ENCODE results near the gene GLIS1.
"Not testable (repeated sequence)": the region's sequence is repeated elsewhere in the genome, so short reads cannot be mapped to it uniquely, and the experiment has no call there.

Gene GLIS1

GRCh38 chr1:53555620-53556326, 183.2 kb downstream of the GLIS1 start:
- not testable (repeated sequence) for H3K36me3 ChIP-seq (ENCODE audit: insufficient read depth, low read length); H3K9ac ChIP-seq (ENCODE audit: low read depth, low read length); H3K4me3 ChIP-seq (ENCODE audit: low read length); H3K27me3 ChIP-seq (ENCODE audit: insufficient read depth, low read length); H3K4me1 ChIP-seq (ENCODE audit: insufficient read depth, low read length); H3K9me3 ChIP-seq (ENCODE audit: insufficient read depth, low read depth, low read length); H3K27ac ChIP-seq (ENCODE audit: low read depth, low read length)
- WGBS, result 93% methylated on average over 2 of the region's 2 CpGs

- H3K36me3 ChIP-seq (ENCODE audit: insufficient read depth, low read length), result no peaks in the 10 kb centered on the region
- no peaks in the 10 kb centered on the region for H3K27me3 ChIP-seq (ENCODE audit: insufficient read depth, low read length)
- H3K4me1 ChIP-seq (ENCODE audit: insufficient read depth, low read length), result peaks cover 9% of the 10 kb centered on the region; the same call in 1 of the 2 replicates
- no peak overlapping the region for H3K4me3 ChIP-seq (ENCODE audit: low read length)
- H3K27ac ChIP-seq (ENCODE audit: low read depth, low read length), result no peak overlapping the region
- no peak overlapping the region for H3K9ac ChIP-seq (ENCODE audit: low read depth, low read length)
- no peaks in the 10 kb centered on the region for H3K9me3 ChIP-seq (ENCODE audit: insufficient read depth, low read depth, low read length)
- 94% methylated on average over 11 of the region's 11 CpGs for WGBS
Measured at GRCh38 chr1:53554592-53555305, 184.2 kb downstream of the GLIS1 start.

GRCh38 chr1:53553734-53554509, 185.0 kb downstream of the GLIS1 start:
- no peaks in the 10 kb centered on the region for H3K36me3 ChIP-seq (ENCODE audit: insufficient read depth, low read length)
- H3K9me3 ChIP-seq (ENCODE audit: insufficient read depth, low read depth, low read length), result no peaks in the 10 kb centered on the region
- WGBS, result 90% methylated on average over 8 of the region's 8 CpGs
- H3K9ac ChIP-seq (ENCODE audit: low read depth, low read length), result no peak overlapping the region
- peaks cover 9% of the 10 kb centered on the region; the same call in 1 of the 2 replicates for H3K4me1 ChIP-seq (ENCODE audit: insufficient read depth, low read length)
- H3K4me3 ChIP-seq (ENCODE audit: low read length), result no peak overlapping the region
- H3K27me3 ChIP-seq (ENCODE audit: insufficient read depth, low read length), result no peaks in the 10 kb centered on the region
- no peak overlapping the region for H3K27ac ChIP-seq (ENCODE audit: low read depth, low read length)

- WGBS, result 88% methylated on average over 10 of the region's 10 CpGs
- no peak overlapping the region; the same call in 1 of the 2 replicates for H3K27ac ChIP-seq (ENCODE audit: low read depth, low read length)
- no peaks in the 10 kb centered on the region for H3K9me3 ChIP-seq (ENCODE audit: insufficient read depth, low read depth, low read length)
- H3K4me3 ChIP-seq (ENCODE audit: low read length), result no peak overlapping the region
- no peaks in the 10 kb centered on the region for H3K36me3 ChIP-seq (ENCODE audit: insufficient read depth, low read length)
- H3K27me3 ChIP-seq (ENCODE audit: insufficient read depth, low read length), result no peaks in the 10 kb centered on the region
- H3K4me1 ChIP-seq (ENCODE audit: insufficient read depth, low read length), result peaks cover 9% of the 10 kb centered on the region; the same call in 1 of the 2 replicates
- no peak overlapping the region for H3K9ac ChIP-seq (ENCODE audit: low read depth, low read length)
Measured at GRCh38 chr1:53552981-53553733, 185.8 kb downstream of the GLIS1 start.

- no peak overlapping the region; the same call in 1 of the 2 replicates for H3K27ac ChIP-seq (ENCODE audit: low read depth, low read length)
- H3K4me1 ChIP-seq (ENCODE audit: insufficient read depth, low read length), result peaks cover 9% of the 10 kb centered on the region; the same call in 1 of the 2 replicates
- H3K9ac ChIP-seq (ENCODE audit: low read depth, low read length), result no peak overlapping the region
- no peaks in the 10 kb centered on the region for H3K36me3 ChIP-seq (ENCODE audit: insufficient read depth, low read length)
- no peaks in the 10 kb centered on the region for H3K9me3 ChIP-seq (ENCODE audit: insufficient read depth, low read depth, low read length)
- no peak overlapping the region for H3K4me3 ChIP-seq (ENCODE audit: low read length)
- no peaks in the 10 kb centered on the region for H3K27me3 ChIP-seq (ENCODE audit: insufficient read depth, low read length)
- WGBS, result 51% methylated on average over 10 of the region's 10 CpGs
Measured at GRCh38 chr1:53552146-53552861, 186.7 kb downstream of the GLIS1 start.

GRCh38 chr1:53551428-53551995, 187.5 kb downstream of the GLIS1 start:
- no peak overlapping the region for H3K9ac ChIP-seq (ENCODE audit: low read depth, low read length)
- no peaks in the 10 kb centered on the region for H3K9me3 ChIP-seq (ENCODE audit: insufficient read depth, low read depth, low read length)
- H3K27ac ChIP-seq (ENCODE audit: low read depth, low read length), result no peak overlapping the region
- WGBS, result 75% methylated on average over 8 of the region's 8 CpGs
- H3K36me3 ChIP-seq (ENCODE audit: insufficient read depth, low read length), result no peaks in the 10 kb centered on the region
- H3K27me3 ChIP-seq (ENCODE audit: insufficient read depth, low read length), result no peaks in the 10 kb centered on the region
- H3K4me1 ChIP-seq (ENCODE audit: insufficient read depth, low read length), result peaks cover 9% of the 10 kb centered on the region; the same call in 1 of the 2 replicates
- no peak overlapping the region for H3K4me3 ChIP-seq (ENCODE audit: low read length)

GRCh38 chr1:53550201-53550741, 188.7 kb downstream of the GLIS1 start:
- no peak overlapping the region for H3K27ac ChIP-seq (ENCODE audit: low read depth, low read length)
- no peak overlapping the region for H3K4me3 ChIP-seq (ENCODE audit: low read length)
- WGBS, result 93% methylated on average over 7 of the region's 7 CpGs

GRCh38 chr1:53549781-53550180, 189.2 kb downstream of the GLIS1 start:
- H3K4me3 ChIP-seq (ENCODE audit: low read length), result no peak overlapping the region
- WGBS, result 94% methylated on average over 2 of the region's 3 CpGs

More at GRCh38 chr1:53550201-53550741, 188.7 kb downstream of the GLIS1 start:
- Histone ChIP-seq H3K4me1 (ENCODE audit: insufficient read depth, low read length) (peaks cover 9% of the 10 kb centered on the region; the same call in 1 of the 2 replicates), H3K36me3 (ENCODE audit: insufficient read depth, low read length) (no peaks in the 10 kb centered on the region), H3K9ac (ENCODE audit: low read depth, low read length) (no peak overlapping the region), H3K9me3 (ENCODE audit: insufficient read depth, low read depth, low read length) (no peaks in the 10 kb centered on the region), H3K27me3 (ENCODE audit: insufficient read depth, low read length) (no peaks in the 10 kb centered on the region)

GRCh38 chr1:53549287-53549686, 189.7 kb downstream of the GLIS1 start:
- Histone ChIP-seq H3K4me3 (ENCODE audit: low read length) (no peak overlapping the region), H3K9me3 (ENCODE audit: insufficient read depth, low read depth, low read length) (no peaks in the 10 kb centered on the region), H3K27me3 (ENCODE audit: insufficient read depth, low read length) (no peaks in the 10 kb centered on the region), H3K9ac (ENCODE audit: low read depth, low read length) (no peak overlapping the region), H3K4me1 (ENCODE audit: insufficient read depth, low read length) (peaks cover 9% of the 10 kb centered on the region; the same call in 1 of the 2 replicates), H3K36me3 (ENCODE audit: insufficient read depth, low read length) (no peaks in the 10 kb centered on the region), H3K27ac (ENCODE audit: low read depth, low read length) (no peak overlapping the region)
- WGBS, result 94% methylated on average over 2 of the region's 2 CpGs

More at GRCh38 chr1:53549781-53550180, 189.2 kb downstream of the GLIS1 start:
- Histone ChIP-seq H3K4me1 (ENCODE audit: insufficient read depth, low read length) (peaks cover 9% of the 10 kb centered on the region; the same call in 1 of the 2 replicates), H3K36me3 (ENCODE audit: insufficient read depth, low read length) (no peaks in the 10 kb centered on the region), H3K9me3 (ENCODE audit: insufficient read depth, low read depth, low read length) (no peaks in the 10 kb centered on the region), H3K9ac (ENCODE audit: low read depth, low read length) (no peak overlapping the region), H3K27ac (ENCODE audit: low read depth, low read length) (no peak overlapping the region), H3K27me3 (ENCODE audit: insufficient read depth, low read length) (no peaks in the 10 kb centered on the region)

Measured in HUES64 (cell line).